HepG2 (cell line): ENCODE results near the gene EFS. TPM values are rescaled to one million over a fixed set of nuclear protein-coding genes. Genes with fewer than 3 reads are reported as not detected.

Experiments
- ATAD3A ChIP-seq: sonication (generic); formaldehyde crosslinking; IDR thresholded peaks from 2 replicates; pipeline ENCODE4 v1.4.0; 2020; ENCODE audit warnings: missing genetic modification reagents
- CCAR2 ChIP-seq: fragments of 200-400 bp; formaldehyde crosslinking; optimal IDR thresholded peaks from 2 replicates; pipeline ENCODE3; 2018; ENCODE audit warnings: low read depth, mild to moderate bottlenecking, low read length, moderate library complexity
- CTCF ChIP-seq: sonication (generic); formaldehyde crosslinking; IDR thresholded peaks from 2 replicates; pipeline ENCODE4 v1.5.0; 2020; ENCODE audit warnings: mild to moderate bottlenecking, missing genetic modification reagents, moderate library complexity
- HOXA3 ChIP-seq: sonication (generic); formaldehyde crosslinking; IDR thresholded peaks from 2 replicates; pipeline ENCODE4 v1.5.0; 2020; ENCODE audit warnings: missing genetic modification reagents
- IRX3 ChIP-seq: sonication (generic); formaldehyde crosslinking; IDR thresholded peaks from 2 replicates; pipeline ENCODE4 v1.8.1; 2023; ENCODE audit warnings: mild to moderate bottlenecking, low read depth, missing genetic modification reagents, borderline replicate concordance
- PCBP1 ChIP-seq: fragments of 200-400 bp; formaldehyde crosslinking; IDR thresholded peaks from 2 replicates; pipeline ENCODE4 v1.6.1; 2017; ENCODE audit warnings: mild to moderate bottlenecking, low read depth, low read length, borderline replicate concordance
- PHF8 ChIP-seq: sonication (generic); formaldehyde crosslinking; IDR thresholded peaks from 2 replicates; pipeline ENCODE4 v1.5.0; 2020; ENCODE audit warnings: missing genetic modification reagents
- PPARG ChIP-seq: conservative IDR thresholded peaks from 2 replicates; pipeline ENCODE4 v1.6.1; 2016; ENCODE audit warnings: missing biosample characterization, missing genetic modification reagents
- PRMT3 ChIP-seq: sonication (generic); formaldehyde crosslinking; IDR thresholded peaks from 2 replicates; pipeline ENCODE4 v1.8.1; 2022; ENCODE audit warnings: low read depth, mild to moderate bottlenecking, moderate library complexity, missing genetic modification reagents, borderline replicate concordance
- SALL1 ChIP-seq: sonication (generic); formaldehyde crosslinking; IDR thresholded peaks from 2 replicates; pipeline ENCODE4 v1.8.0; 2022; ENCODE audit warnings: mild to moderate bottlenecking, missing genetic modification reagents
- ZBTB25 ChIP-seq: IDR thresholded peaks from 2 replicates; pipeline ENCODE4 v1.6.1; 2018; ENCODE audit warnings: missing genetic modification reagents
- ZBTB33 ChIP-seq: sonication (generic); formaldehyde crosslinking; IDR thresholded peaks from 2 replicates; pipeline ENCODE4 v1.4.0; 2020; ENCODE audit warnings: missing genetic modification reagents
- ZC3H4 ChIP-seq: sonication (generic); formaldehyde crosslinking; IDR thresholded peaks from 2 replicates; pipeline ENCODE4 v1.4.0; 2020; ENCODE audit warnings: missing genetic modification reagents, borderline replicate concordance
- ZFP91 ChIP-seq: sonication (generic); formaldehyde crosslinking; IDR thresholded peaks from 2 replicates; pipeline ENCODE4 v1.9.0; 2022; ENCODE audit warnings: missing genetic modification reagents, mild to moderate bottlenecking, borderline replicate concordance
- ZIK1 ChIP-seq: sonication (generic); formaldehyde crosslinking; IDR thresholded peaks from 2 replicates; pipeline ENCODE4 v1.5.0; 2020; ENCODE audit warnings: mild to moderate bottlenecking, low read depth, missing genetic modification reagents, borderline replicate concordance
- ZNF225 ChIP-seq: sonication (generic); formaldehyde crosslinking; IDR thresholded peaks from 2 replicates; pipeline ENCODE4 v1.4.0; 2020; ENCODE audit warnings: mild to moderate bottlenecking, missing genetic modification reagents
- ZNF451 ChIP-seq: sonication (generic); formaldehyde crosslinking; IDR thresholded peaks from 2 replicates; pipeline ENCODE4 v1.5.0; 2020; ENCODE audit warnings: mild to moderate bottlenecking, missing genetic modification reagents
- ZNF512B ChIP-seq: sonication (generic); formaldehyde crosslinking; IDR thresholded peaks from 2 replicates; pipeline ENCODE4 v1.5.1; 2020; ENCODE audit warnings: missing genetic modification reagents, mild to moderate bottlenecking, borderline replicate concordance
- ZNF737 ChIP-seq: sonication (generic); formaldehyde crosslinking; IDR thresholded peaks from 2 replicates; pipeline ENCODE4 v1.5.0; 2020; ENCODE audit warnings: missing genetic modification reagents, mild to moderate bottlenecking, borderline replicate concordance
- ZNF788 ChIP-seq: sonication (generic); formaldehyde crosslinking; IDR thresholded peaks from 2 replicates; pipeline ENCODE4 v1.5.0; 2020; ENCODE audit warnings: mild to moderate bottlenecking, missing genetic modification reagents, borderline replicate concordance
- polyA plus RNA-seq, 8 experiments: library from polyadenylated mRNA; depleted of rRNA in 3 of 8; stranded (reverse) in 7 of 8; unstranded in 1 of 8; fragments of >200 nt; fragmentation: Illumina TruSeq in 4 of 8; extraction: Trizol in 4 of 8; gene quantifications; 2 replicates each; pipeline versions ENCODE4 v1.2.1 to v1.2.3, GENCODE V29; 2011 to 2016; ENCODE audit warnings: low read depth in 4 of 8, missing spikeins in 1 of 8, mixed read lengths in 1 of 8; ENCODE audit not compliant: insufficient read depth in 1 of 8
- total RNA-seq, 5 experiments: library from RNA; depleted of rRNA; stranded (reverse); fragments of >200 nt; fragmentation: Illumina TruSeq; extraction: Trizol; gene quantifications; 2 replicates each; pipeline ENCODE4 v1.2.3, GENCODE V29; 2016; ENCODE audit warnings: low read depth in 1 of 5

The EFS gene
- total and polyA plus RNA-seq, 2 of the 13 experiments (the other 11 are each of a cell fraction or from before 2014, with no cell fraction given): not detected

- peak; percentile 32; the same call in 1 of the 2 replicates for TF ChIP-seq HOXA3 (CRISPR knock-in tag)
- TF ChIP-seq ZNF512B (CRISPR knock-in tag): peak; percentile 84; the same call in 1 of the 2 replicates
- no peak for TF ChIP-seq CCAR2
- TF ChIP-seq ZNF788 (CRISPR knock-in tag): peak; percentile 42; the same call in 1 of the 2 replicates
- 0 out of 2 replicates have a peak, but pooled peaks have one; percentile 33 for TF ChIP-seq ZNF451 (CRISPR knock-in tag)
- TF ChIP-seq ZBTB33 (CRISPR knock-in tag): peak; percentile 44; the same call in 1 of the 2 replicates
- peak; percentile 94 for TF ChIP-seq PCBP1
- TF ChIP-seq SALL1: peak; percentile 52
- TF ChIP-seq CTCF (CRISPR knock-in tag): peak; percentile 77
- no peak for TF ChIP-seq PPARG
- TF ChIP-seq IRX3 (CRISPR knock-in tag): 0 out of 2 replicates have a peak, but pooled peaks have one; percentile 32
- TF ChIP-seq ZFP91 (CRISPR knock-in tag): peak; percentile 27; the same call in 1 of the 2 replicates
- TF ChIP-seq PRMT3: no peak
- no peak for TF ChIP-seq PHF8 (CRISPR knock-in tag)
- no peak for TF ChIP-seq ZNF737
- peak; percentile 61; the same call in 1 of the 2 replicates for TF ChIP-seq ZNF225 (CRISPR knock-in tag)
- TF ChIP-seq ZBTB25 (CRISPR knock-in tag): no peak
- no peak for TF ChIP-seq ATAD3A (CRISPR knock-in tag)
- peak; percentile 62; the same call in 1 of the 2 replicates for TF ChIP-seq ZIK1 (CRISPR knock-in tag)
- no peak for TF ChIP-seq ZC3H4 (CRISPR knock-in tag)
Observed at GRCh38 chr14:23360496-23360895, 4.5 kb downstream of the EFS start (continued).
